Measurements from ENCODE around the gene HDAC4.
A peak's percentile ranks its signal among the peaks of the same experiment; 100 is the strongest.

DNA sequence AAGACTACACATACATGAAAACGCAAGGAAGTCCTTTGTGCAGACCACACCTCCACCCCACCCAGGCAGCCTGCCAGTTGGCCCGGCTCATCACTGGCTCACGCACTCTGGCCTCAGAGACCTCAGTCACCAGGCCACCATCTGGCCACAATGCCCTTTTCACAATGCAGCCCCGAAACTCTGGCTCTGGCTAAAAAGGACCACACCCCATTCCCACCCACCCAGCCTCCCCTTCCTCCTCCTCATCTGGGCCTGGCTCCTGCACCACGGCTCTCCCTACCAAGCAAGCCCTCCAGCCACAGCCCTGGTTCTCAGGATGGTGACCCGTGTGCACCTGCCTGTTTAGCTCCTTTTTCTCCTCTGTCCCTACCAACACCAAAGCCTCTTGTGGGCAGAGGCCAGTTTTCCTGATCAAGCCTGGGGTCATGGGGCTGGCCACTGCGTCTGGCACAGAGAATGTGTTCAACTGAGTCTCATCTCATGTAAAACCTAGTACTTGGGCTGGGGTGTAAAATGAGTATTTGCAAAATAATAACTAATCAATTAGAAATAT lies 7.4 kb downstream of the HDAC4 start:
- TF ChIP-seq, protein P1, sequence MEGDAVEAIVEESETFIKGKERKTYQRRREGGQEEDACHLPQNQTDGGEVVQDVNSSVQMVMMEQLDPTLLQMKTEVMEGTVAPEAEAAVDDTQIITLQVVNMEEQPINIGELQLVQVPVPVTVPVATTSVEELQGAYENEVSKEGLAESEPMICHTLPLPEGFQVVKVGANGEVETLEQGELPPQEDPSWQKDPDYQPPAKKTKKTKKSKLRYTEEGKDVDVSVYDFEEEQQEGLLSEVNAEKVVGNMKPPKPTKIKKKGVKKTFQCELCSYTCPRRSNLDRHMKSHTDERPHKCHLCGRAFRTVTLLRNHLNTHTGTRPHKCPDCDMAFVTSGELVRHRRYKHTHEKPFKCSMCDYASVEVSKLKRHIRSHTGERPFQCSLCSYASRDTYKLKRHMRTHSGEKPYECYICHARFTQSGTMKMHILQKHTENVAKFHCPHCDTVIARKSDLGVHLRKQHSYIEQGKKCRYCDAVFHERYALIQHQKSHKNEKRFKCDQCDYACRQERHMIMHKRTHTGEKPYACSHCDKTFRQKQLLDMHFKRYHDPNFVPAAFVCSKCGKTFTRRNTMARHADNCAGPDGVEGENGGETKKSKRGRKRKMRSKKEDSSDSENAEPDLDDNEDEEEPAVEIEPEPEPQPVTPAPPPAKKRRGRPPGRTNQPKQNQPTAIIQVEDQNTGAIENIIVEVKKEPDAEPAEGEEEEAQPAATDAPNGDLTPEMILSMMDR (IDR thresholded peaks at IDR 0.05) = no peak
- TF ChIP-seq POLR2AphosphoS5 (IDR thresholded peaks at IDR 0.05) = peak in 1 of 2 donors; percentile 12
